A673 (cell line): ENCODE data around the gene ESRRB.

Experiments used
- CTCF ChIP-seq: fragments of 300-800, 200-600 bp; sonication (generic); conservative IDR thresholded peaks from 2 replicates; pipeline ENCODE4 v1.5.1; 2017; ENCODE audit warnings: low read depth, mild to moderate bottlenecking, antibody characterized with exemption, low read length, moderate library complexity, mixed read lengths
- EZH2 ChIP-seq: fragments of 200-600 bp; sonication (generic); IDR thresholded peaks from 2 replicates; pipeline ENCODE4 v1.6.1; 2017; ENCODE audit warnings: borderline replicate concordance, low read depth, mild to moderate bottlenecking, mixed read lengths, antibody characterized with exemption, low read length; ENCODE audit not compliant: poor library complexity, severe bottlenecking

- TF ChIP-seq CTCF (no peak), EZH2 (no peak)
Measured at GRCh38 chr14:76490735-76491134, 114.8 kb downstream of the ESRRB start.
